HepG2 (cell line): ENCODE results near the gene ODAD4. TPM values are rescaled to one million over a fixed set of nuclear protein-coding genes. Genes with fewer than 3 reads are reported as not detected.

Experiments used
- ARID2 ChIP-seq: sonication (generic); formaldehyde crosslinking; IDR thresholded peaks from 2 replicates; pipeline ENCODE4 v1.8.1; 2022; ENCODE audit warnings: mild to moderate bottlenecking, missing genetic modification reagents, borderline replicate concordance
- FLYWCH1 ChIP-seq: sonication (generic); formaldehyde crosslinking; IDR thresholded peaks from 2 replicates; pipeline ENCODE4 v1.8.1; 2023; ENCODE audit warnings: mild to moderate bottlenecking, missing genetic modification reagents
- KDM5A ChIP-seq: fragments of 200-600 bp; sonication (generic); IDR thresholded peaks from 2 replicates; pipeline ENCODE4 v1.7.0; 2018; ENCODE audit warnings: antibody characterized with exemption, mild to moderate bottlenecking, low read length, borderline replicate concordance
- KLF16 ChIP-seq, 2 experiments: sonication (generic) in 1 of 2; formaldehyde crosslinking in 1 of 2; IDR thresholded peaks; 2 replicates each; pipeline versions ENCODE4 v1.6.1 to v1.8.0; 2016 to 2023; ENCODE audit warnings: missing genetic modification reagents in 2 of 2, missing compliant biosample characterization in 1 of 2
- NAIF1 ChIP-seq: sonication (generic); formaldehyde crosslinking; IDR thresholded peaks from 2 replicates; pipeline ENCODE4 v1.5.0; 2020; ENCODE audit warnings: mild to moderate bottlenecking, missing genetic modification reagents, borderline replicate concordance
- SSRP1 ChIP-seq: IDR thresholded peaks from 2 replicates; pipeline ENCODE4 v1.6.1; 2016; ENCODE audit warnings: control low read depth
- TBP ChIP-seq: sonication (generic); formaldehyde crosslinking; IDR thresholded peaks from 2 replicates; pipeline ENCODE4 v1.5.0; 2020; ENCODE audit warnings: missing genetic modification reagents
- TEAD2 ChIP-seq: sonication (generic); formaldehyde crosslinking; IDR thresholded peaks from 2 replicates; pipeline ENCODE4 v1.9.0; 2021; ENCODE audit warnings: missing genetic modification reagents
- ZBTB20 ChIP-seq: sonication (generic); formaldehyde crosslinking; IDR thresholded peaks from 2 replicates; pipeline ENCODE4 v1.8.1; 2023; ENCODE audit warnings: missing genetic modification reagents, low read depth, mild to moderate bottlenecking, borderline replicate concordance
- ZBTB7B ChIP-seq: sonication (generic); formaldehyde crosslinking; IDR thresholded peaks from 2 replicates; pipeline ENCODE4 v1.4.0; 2020; ENCODE audit warnings: missing genetic modification reagents
- ZNF572 ChIP-seq: sonication (generic); formaldehyde crosslinking; IDR thresholded peaks from 2 replicates; pipeline ENCODE4 v1.5.1; 2020; ENCODE audit warnings: mild to moderate bottlenecking, missing genetic modification reagents
- ZNF713 ChIP-seq: sonication (generic); formaldehyde crosslinking; IDR thresholded peaks from 2 replicates; pipeline ENCODE4 v1.4.0; 2020; ENCODE audit warnings: mild to moderate bottlenecking, missing genetic modification reagents
- ZSCAN21 ChIP-seq: sonication (generic); formaldehyde crosslinking; IDR thresholded peaks from 2 replicates; pipeline ENCODE4 v1.8.0; 2022; ENCODE audit warnings: mild to moderate bottlenecking, missing genetic modification reagents, moderate library complexity, borderline replicate concordance
- polyA plus RNA-seq, 8 experiments: library from polyadenylated mRNA; depleted of rRNA in 3 of 8; stranded (reverse) in 7 of 8; unstranded in 1 of 8; fragments of >200 nt; fragmentation: Illumina TruSeq in 4 of 8; extraction: Trizol in 4 of 8; gene quantifications; 2 replicates each; pipeline versions ENCODE4 v1.2.1 to v1.2.3, GENCODE V29; 2011 to 2016; ENCODE audit warnings: low read depth in 4 of 8, missing spikeins in 1 of 8, mixed read lengths in 1 of 8; ENCODE audit not compliant: insufficient read depth in 1 of 8
- total RNA-seq, 5 experiments: library from RNA; depleted of rRNA; stranded (reverse); fragments of >200 nt; fragmentation: Illumina TruSeq; extraction: Trizol; gene quantifications; 2 replicates each; pipeline ENCODE4 v1.2.3, GENCODE V29; 2016; ENCODE audit warnings: low read depth in 1 of 5
- TF ChIP-seq, protein P1 (sequence below): IDR thresholded peaks from 2 replicates; pipeline ENCODE4 v1.6.1; 2016; ENCODE audit warnings: low read depth, control low read depth
- TF ChIP-seq, protein P2 (sequence below), 2 experiments: fragments of 450-650 bp in 1 of 2; sonication (generic) in 1 of 2; formaldehyde crosslinking; IDR thresholded peaks; 2 replicates each; pipeline versions ENCODE4 v1.5.0 to v1.8.0; 2020 to 2022; ENCODE audit warnings: mild to moderate bottlenecking in 1 of 2, missing genetic modification reagents in 1 of 2
- TF ChIP-seq, protein P3 (sequence below): sonication (generic); formaldehyde crosslinking; conservative IDR thresholded peaks from 2 replicates; pipeline ENCODE4 v1.4.0; 2020; ENCODE audit warnings: mild to moderate bottlenecking, missing genetic modification reagents, moderate library complexity
- TF ChIP-seq, protein P4 (sequence below): sonication (generic); formaldehyde crosslinking; IDR thresholded peaks from 2 replicates; pipeline ENCODE4 v1.4.0; 2020; ENCODE audit warnings: missing genetic modification reagents, borderline replicate concordance
- TF ChIP-seq, protein P5 (sequence below): sonication (generic); formaldehyde crosslinking; IDR thresholded peaks from 2 replicates; pipeline ENCODE4 v1.5.0; 2020; ENCODE audit warnings: missing genetic modification reagents
- TF ChIP-seq, protein P6 (sequence below): sonication (generic); formaldehyde crosslinking; IDR thresholded peaks from 2 replicates; pipeline ENCODE4 v1.4.0; 2020; ENCODE audit warnings: missing genetic modification reagents, borderline replicate concordance

ODAD4 gene
- total and polyA plus RNA-seq, 2 of the 13 experiments (the other 11 are each of a cell fraction or from before 2014, with no cell fraction given), result 0.48 to 0.53 TPM

DNA sequence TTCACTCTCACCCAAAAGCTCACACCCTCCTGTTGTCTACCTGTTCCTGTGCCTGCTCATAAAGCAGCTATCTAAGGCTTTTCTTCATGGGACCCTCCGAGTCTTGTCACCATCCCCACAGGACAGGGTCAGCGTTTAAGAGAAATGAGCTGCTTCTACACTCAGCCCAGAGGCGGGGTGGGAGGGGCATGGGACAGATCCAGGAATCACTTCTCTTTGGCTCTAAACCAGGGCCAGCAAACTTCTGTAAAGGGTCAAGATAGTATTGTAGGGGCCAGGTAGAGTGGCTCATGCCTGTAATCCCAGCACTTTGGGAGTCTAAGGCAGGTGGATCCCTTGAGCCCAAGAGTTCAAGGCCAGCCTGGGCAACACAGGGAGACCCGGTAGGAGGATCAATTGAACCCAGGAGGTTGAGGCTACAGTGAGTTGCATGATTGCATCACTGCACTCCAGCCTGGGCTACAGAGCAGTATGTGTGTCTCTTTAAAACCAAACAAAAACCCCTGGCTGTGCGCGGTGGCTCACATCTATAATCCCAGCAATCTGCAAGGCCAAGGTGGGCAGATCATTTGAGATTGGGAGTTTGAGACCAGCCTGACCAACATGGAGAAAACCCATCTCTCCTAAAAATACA, 42.0 kb upstream of the ODAD4 start (continued):
- TF ChIP-seq, protein P1, sequence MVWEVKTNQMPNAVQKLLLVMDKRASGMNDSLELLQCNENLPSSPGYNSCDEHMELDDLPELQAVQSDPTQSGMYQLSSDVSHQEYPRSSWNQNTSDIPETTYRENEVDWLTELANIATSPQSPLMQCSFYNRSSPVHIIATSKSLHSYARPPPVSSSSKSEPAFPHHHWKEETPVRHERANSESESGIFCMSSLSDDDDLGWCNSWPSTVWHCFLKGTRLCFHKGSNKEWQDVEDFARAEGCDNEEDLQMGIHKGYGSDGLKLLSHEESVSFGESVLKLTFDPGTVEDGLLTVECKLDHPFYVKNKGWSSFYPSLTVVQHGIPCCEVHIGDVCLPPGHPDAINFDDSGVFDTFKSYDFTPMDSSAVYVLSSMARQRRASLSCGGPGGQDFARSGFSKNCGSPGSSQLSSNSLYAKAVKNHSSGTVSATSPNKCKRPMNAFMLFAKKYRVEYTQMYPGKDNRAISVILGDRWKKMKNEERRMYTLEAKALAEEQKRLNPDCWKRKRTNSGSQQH, result no peak
- TF ChIP-seq ZBTB20 (no peak), TBP (CRISPR knock-in tag) (no peak), FLYWCH1 (CRISPR knock-in tag) (no peak), KLF16 (CRISPR knock-in tag; IDR thresholded peaks at IDR 0.05) (no peak), SSRP1 (CRISPR knock-in tag) (no peak), ARID2 (CRISPR knock-in tag) (no peak), ZNF713 (CRISPR knock-in tag) (no peak), NAIF1 (CRISPR knock-in tag) (no peak), ZBTB7B (CRISPR knock-in tag) (no peak), ZNF572 (CRISPR knock-in tag) (no peak), ZSCAN21 (no peak), KDM5A (no peak), TEAD2 (CRISPR knock-in tag) (no peak)
- TF ChIP-seq, protein P2, sequence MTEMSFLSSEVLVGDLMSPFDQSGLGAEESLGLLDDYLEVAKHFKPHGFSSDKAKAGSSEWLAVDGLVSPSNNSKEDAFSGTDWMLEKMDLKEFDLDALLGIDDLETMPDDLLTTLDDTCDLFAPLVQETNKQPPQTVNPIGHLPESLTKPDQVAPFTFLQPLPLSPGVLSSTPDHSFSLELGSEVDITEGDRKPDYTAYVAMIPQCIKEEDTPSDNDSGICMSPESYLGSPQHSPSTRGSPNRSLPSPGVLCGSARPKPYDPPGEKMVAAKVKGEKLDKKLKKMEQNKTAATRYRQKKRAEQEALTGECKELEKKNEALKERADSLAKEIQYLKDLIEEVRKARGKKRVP (CRISPR knock-in tag; IDR thresholded peaks at IDR 0.05), result no peak
- TF ChIP-seq, protein P3, sequence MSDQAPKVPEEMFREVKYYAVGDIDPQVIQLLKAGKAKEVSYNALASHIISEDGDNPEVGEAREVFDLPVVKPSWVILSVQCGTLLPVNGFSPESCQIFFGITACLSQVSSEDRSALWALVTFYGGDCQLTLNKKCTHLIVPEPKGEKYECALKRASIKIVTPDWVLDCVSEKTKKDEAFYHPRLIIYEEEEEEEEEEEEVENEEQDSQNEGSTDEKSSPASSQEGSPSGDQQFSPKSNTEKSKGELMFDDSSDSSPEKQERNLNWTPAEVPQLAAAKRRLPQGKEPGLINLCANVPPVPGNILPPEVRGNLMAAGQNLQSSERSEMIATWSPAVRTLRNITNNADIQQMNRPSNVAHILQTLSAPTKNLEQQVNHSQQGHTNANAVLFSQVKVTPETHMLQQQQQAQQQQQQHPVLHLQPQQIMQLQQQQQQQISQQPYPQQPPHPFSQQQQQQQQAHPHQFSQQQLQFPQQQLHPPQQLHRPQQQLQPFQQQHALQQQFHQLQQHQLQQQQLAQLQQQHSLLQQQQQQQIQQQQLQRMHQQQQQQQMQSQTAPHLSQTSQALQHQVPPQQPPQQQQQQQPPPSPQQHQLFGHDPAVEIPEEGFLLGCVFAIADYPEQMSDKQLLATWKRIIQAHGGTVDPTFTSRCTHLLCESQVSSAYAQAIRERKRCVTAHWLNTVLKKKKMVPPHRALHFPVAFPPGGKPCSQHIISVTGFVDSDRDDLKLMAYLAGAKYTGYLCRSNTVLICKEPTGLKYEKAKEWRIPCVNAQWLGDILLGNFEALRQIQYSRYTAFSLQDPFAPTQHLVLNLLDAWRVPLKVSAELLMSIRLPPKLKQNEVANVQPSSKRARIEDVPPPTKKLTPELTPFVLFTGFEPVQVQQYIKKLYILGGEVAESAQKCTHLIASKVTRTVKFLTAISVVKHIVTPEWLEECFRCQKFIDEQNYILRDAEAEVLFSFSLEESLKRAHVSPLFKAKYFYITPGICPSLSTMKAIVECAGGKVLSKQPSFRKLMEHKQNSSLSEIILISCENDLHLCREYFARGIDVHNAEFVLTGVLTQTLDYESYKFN, result 0 out of 2 replicates have a peak, but pooled peaks have one; percentile 21
- TF ChIP-seq, protein P4, sequence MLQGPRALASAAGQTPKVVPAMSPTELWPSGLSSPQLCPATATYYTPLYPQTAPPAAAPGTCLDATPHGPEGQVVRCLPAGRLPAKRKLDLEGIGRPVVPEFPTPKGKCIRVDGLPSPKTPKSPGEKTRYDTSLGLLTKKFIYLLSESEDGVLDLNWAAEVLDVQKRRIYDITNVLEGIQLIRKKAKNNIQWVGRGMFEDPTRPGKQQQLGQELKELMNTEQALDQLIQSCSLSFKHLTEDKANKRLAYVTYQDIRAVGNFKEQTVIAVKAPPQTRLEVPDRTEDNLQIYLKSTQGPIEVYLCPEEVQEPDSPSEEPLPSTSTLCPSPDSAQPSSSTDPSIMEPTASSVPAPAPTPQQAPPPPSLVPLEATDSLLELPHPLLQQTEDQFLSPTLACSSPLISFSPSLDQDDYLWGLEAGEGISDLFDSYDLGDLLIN, result no peak
- TF ChIP-seq, protein P5, sequence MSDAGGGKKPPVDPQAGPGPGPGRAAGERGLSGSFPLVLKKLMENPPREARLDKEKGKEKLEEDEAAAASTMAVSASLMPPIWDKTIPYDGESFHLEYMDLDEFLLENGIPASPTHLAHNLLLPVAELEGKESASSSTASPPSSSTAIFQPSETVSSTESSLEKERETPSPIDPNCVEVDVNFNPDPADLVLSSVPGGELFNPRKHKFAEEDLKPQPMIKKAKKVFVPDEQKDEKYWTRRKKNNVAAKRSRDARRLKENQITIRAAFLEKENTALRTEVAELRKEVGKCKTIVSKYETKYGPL (CRISPR knock-in tag), result no peak
- TF ChIP-seq, protein P6, sequence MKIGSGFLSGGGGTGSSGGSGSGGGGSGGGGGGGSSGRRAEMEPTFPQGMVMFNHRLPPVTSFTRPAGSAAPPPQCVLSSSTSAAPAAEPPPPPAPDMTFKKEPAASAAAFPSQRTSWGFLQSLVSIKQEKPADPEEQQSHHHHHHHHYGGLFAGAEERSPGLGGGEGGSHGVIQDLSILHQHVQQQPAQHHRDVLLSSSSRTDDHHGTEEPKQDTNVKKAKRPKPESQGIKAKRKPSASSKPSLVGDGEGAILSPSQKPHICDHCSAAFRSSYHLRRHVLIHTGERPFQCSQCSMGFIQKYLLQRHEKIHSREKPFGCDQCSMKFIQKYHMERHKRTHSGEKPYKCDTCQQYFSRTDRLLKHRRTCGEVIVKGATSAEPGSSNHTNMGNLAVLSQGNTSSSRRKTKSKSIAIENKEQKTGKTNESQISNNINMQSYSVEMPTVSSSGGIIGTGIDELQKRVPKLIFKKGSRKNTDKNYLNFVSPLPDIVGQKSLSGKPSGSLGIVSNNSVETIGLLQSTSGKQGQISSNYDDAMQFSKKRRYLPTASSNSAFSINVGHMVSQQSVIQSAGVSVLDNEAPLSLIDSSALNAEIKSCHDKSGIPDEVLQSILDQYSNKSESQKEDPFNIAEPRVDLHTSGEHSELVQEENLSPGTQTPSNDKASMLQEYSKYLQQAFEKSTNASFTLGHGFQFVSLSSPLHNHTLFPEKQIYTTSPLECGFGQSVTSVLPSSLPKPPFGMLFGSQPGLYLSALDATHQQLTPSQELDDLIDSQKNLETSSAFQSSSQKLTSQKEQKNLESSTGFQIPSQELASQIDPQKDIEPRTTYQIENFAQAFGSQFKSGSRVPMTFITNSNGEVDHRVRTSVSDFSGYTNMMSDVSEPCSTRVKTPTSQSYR, result no peak
